Middle frontal gyrus (tissue), 1 donor: ENCODE data around the gene CCS.
A peak's percentile ranks its signal among the peaks of the same experiment; 100 is the strongest.
"Not testable (repeated sequence)": the region's sequence is repeated elsewhere in the genome, so short reads cannot be mapped to it uniquely, and the experiment has no call there.

Experiments
- DNase-seq: peaks from one replicate; pipeline ENCODE4 v3.0.0-alpha.2; 2015; ENCODE audit warnings: low spot score; ENCODE audit errors: extremely low spot score

CCS gene

GRCh38 chr11:66625041-66625751, 32.2 kb downstream of the CCS start:
- no peak for DNase-seq

DNA sequence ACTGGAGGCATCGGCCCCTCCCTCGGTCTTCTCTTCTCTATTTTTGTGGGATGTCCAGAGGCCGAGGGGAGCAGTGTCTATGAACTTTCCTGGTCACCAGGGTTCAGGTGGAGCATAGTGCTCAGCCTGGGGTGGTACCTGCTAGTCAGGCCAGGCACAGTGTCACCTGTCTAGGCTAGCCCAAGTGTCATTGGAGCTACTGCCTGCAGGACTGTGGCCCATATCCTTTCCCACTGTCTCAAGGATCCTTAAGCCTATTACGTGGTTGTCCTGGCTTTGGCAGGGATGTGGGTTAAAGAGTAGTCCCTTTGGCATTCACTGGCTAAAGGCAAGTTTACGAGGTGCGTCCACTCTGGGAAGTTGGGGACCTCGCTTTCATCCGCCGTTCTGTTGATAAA, 32.8 kb downstream of the CCS start:
- DNase-seq, result no peak

- DNase-seq, result no peak
Observed at GRCh38 chr11:66626382-66626781, 33.4 kb downstream of the CCS start.

DNA sequence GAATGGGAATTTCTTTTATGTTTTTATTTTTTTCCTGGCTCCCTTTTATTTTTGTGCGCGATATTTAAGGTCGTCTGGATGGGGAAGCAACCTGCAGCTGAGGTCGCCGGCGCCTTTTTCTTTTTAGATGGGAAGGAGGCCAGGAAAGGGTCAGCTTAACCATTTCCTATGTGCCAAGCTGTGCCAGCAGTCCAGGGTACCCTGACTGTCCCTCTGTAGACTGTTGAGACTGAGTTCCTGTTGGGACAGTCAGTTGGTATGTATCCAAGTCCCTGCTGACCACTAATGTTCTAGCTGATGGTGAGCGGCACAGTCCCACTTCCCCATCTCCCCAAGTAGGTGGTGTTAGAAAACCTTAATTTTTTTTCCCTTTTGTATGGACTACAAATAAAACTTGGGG, 33.9 kb downstream of the CCS start:
- DNase-seq, result no peak

DNA sequence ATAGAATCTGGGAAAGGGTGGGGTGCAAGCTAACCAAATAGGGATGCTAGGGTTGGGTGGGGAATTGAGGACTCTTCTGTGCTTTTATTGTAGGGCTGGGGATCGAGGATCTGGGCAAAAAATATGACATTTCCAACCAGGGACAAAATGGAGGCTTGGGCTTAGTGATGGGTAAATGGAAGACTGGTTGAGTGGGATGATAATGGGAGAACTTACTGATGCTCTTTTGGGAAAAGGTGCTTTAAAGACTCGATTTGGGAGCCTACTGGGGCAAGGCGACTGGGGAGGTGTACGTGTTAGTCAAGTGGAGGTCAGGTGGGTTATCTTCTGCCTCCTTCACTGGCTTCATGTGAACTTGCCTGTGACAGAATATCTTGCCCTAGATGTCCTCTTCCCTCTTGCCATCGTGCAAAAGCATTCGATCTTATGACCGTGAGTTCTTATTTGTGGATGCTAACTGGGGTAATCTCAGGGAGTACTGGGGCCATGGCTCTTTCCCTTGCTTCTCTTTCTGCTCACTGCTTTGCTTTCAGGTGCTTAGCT, 35.1 kb downstream of the CCS start:
- DNase-seq, result no peak

DNA sequence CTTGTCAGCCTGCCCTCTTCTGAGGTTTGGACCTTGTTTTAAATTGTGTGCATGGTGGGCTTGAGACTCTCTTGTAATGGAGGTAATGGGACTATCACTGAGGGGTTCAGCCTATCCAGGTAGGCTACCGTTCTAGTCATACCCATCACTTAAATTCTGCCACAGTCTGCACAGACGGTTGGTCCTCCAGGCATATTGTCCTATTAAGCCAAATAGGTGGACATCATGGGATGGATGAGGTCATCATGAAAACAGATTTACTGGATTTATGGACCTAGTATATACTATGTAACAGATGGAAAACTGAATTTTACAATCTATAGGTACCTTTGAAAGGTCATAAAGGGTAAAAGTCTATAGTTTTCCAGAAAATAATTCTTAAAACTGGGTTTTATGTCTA, 36.4 kb downstream of the CCS start:
- DNase-seq, result no peak

- DNase-seq, result no peak
Observed at GRCh38 chr11:66631883-66632282, 38.9 kb downstream of the CCS start.

DNA sequence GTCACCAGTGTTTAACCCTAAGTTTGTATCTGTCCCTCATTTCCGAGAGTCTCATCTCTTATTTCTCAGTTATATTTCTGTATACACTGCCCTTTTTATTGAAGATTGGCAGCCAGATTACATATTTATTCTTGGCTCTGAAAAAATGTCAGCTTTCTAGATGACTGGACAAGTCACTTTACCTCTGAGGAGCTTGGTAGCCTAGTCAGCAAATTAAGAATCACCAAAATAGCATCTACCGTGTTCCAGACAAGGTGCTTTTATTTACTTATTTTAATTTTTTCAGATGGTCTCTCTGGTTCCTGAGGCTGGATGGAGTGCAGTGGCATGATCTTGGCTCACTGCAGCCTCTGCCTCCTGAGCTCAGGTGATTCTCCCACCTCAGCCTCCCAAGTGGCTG, 40.0 kb downstream of the CCS start:
- no peak for DNase-seq

GRCh38 chr11:66636411-66636810, 43.4 kb downstream of the CCS start:
- no peak for DNase-seq

GRCh38 chr11:66637557-66638176, 44.7 kb downstream of the CCS start:
- no peak for DNase-seq

GRCh38 chr11:66638177-66639065, 45.4 kb downstream of the CCS start, which contains the start of gene RBM4:
TSS of gene RBM4 (plus strand) at chr11:66638703. CDS start at chr11:66639712, 1,009 bp downstream.
- DNase-seq, result peak; percentile 100

GRCh38 chr11:66639066-66639813, 46.3 kb downstream of the CCS start:
- DNase-seq, result peak; percentile 17

DNA sequence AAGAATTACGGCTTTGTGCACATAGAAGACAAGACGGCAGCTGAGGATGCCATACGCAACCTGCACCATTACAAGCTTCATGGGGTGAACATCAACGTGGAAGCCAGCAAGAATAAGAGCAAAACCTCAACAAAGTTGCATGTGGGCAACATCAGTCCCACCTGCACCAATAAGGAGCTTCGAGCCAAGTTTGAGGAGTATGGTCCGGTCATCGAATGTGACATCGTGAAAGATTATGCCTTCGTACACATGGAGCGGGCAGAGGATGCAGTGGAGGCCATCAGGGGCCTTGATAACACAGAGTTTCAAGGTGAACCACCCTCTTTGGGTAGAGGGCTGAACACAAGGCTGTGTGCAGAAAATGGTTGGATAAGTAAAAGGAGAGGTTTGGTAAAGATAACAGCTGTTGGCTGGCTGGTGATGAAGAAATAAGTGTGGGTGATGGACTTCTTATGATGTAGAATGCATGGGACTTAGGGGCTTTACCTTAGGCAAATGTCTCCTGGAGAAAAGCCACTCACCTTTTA, 46.9 kb downstream of the CCS start:
- DNase-seq, result not testable (repeated sequence)

- no peak for DNase-seq
Observed at GRCh38 chr11:66641834-66642233, 48.8 kb downstream of the CCS start.

- no peak for DNase-seq
Observed at GRCh38 chr11:66643745-66644437, 50.9 kb downstream of the CCS start.

DNA sequence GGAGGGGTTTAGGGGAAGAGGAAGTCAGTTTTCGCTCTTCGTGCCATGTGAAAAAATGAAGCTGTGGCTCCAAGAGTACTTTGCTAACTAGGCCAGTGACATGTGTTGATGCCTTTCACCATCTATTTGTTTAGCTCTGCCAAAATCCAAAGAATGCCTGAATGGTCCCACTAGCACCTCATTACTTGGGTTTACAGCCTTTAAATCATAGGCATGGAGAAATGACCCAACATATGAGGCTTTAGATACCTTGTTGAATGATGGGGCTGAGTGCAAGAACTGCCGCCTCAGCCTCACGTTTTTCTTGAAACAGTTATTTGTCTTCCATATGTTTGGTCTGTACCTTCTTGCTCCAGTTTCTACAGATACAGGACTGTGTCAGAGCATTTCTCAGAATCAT, 53.8 kb downstream of the CCS start:
- no peak for DNase-seq

DNA sequence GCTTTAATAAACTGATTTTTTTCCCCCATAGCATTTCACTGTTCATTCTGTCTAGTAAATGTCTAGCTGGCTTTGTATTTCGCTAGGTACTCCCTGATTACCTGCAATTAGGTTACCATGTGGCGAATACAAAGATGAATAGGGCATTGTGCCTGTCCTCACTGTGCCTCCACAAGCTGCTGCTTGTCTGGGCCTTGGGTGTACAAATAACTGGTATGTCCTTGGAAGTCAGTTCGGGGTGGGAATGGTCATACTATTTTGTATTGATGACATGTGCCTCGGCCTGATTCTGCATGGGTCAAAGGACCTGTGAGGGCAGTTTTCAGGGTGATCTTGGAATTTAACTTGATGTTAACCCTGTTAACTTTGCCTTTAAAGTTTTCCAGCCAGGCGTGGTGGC, 56.9 kb downstream of the CCS start:
- no peak for DNase-seq

- no peak for DNase-seq
Observed at GRCh38 chr11:66651016-66651415, 58.0 kb downstream of the CCS start.

- DNase-seq, result no peak
Observed at GRCh38 chr11:66652651-66653050, 59.7 kb downstream of the CCS start.

DNA sequence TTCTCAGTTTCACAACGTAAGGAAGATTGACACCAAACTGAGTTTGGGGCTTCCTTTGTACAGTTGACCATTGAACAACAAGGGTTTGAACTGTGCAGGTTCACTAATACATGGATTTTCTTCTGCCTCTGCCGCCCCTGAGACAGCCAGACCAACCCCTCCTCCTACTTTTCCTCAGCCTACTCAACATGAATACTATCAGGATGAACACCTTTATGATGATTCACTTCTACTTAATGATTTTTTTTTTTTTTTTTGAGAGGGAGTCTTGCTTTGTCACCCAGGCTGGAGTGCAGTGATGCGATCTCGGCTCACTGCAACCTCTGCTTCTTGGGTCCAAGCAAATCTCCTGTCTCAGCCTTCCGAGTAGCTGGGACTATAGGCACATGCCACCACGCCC, 60.1 kb downstream of the CCS start:
- DNase-seq, result no peak
